GM19035 (cell line): ENCODE measurements around the gene C6orf163.

Experiments used
- ATAC-seq: cut with Tn5 transposase; IDR thresholded peaks from one replicate; pipeline ENCODE4 v1.9.1; 2021; ENCODE audit not compliant: unreplicated experiment

C6orf163 gene

DNA sequence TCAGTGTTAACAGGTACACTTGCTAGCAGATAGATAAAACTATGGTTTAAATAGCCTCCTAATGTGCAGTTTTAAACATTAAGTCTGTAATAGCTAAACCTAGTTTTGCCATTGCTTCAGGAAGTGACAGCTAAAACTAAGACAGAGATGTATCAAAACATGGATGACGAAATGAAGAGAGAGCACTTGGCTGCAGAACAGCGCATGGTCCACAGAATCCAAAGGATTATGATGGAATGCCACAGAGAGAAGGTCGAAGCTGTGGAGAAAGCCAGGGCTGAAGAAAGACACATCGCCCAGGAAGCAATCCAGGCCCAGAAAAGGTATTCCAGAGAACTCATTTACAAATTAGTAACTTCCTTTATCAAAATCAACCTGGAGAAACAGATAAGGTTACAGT lies 11.6 kb downstream of the C6orf163 start:
- ATAC-seq = no peak

DNA sequence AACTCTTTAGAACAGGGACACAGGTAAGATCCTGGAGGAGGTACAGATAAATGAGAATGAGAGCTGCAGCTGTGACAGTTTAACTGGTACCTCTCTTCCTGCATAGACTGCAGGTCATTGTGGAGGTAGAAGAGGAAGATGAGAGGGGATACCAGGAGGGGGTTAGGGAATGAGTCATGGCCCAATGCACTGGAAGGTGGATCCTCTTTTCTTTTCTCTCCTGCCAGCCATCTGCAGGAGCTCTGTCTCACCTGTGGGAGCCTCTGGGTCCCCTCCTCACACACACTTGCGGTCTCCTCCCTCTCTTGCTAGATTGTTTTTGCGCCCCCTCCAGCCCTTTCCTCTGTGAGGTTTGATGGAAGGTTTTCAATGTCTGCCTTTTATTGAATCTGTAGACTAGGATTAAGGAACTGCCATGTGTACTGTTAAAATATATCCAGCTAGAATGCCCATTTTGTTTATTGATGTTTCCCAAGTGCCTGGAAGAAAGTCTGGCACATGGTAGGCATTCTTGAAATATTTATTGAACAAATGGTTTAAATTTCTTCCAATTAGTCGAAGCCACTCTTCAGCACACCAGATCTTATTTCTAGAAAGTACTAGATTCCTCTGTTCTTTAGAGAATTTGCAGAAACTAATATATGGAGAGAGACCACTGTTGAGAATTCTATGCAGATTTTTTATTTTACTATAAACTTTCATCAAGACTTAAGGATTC lies 13.0 kb downstream of the C6orf163 start:
- ATAC-seq = no peak

DNA sequence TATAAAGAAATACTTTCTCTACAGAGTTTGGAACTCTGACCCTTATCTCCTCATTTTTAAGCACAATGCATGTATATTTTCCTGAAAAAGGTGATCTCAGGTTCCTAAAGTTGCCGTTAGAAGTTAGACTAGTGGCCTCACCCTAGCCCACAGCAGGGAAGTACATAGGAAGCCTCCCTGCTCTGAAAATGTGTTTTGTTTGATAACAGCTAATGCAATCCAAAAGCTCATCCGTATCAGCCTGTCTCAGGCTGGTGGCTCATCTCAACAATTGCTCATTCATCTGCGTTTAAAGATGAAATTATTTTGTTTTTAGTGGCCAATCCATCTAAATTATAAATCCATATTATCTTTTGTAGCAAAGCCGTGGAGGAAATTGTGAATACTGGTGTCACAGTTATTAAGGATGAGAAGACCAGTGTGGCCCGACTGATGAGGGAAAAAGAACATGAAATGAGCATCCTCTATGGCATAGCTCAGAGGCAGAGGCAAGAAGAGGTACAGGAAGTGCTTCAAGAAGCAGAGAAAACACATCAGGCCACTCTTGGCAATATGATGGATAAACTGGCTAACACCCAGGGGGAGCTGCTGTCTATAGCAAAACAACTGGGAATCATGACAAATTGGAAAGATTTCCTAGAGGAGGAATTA lies 20.1 kb downstream of the C6orf163 start:
- no peak for ATAC-seq

DNA sequence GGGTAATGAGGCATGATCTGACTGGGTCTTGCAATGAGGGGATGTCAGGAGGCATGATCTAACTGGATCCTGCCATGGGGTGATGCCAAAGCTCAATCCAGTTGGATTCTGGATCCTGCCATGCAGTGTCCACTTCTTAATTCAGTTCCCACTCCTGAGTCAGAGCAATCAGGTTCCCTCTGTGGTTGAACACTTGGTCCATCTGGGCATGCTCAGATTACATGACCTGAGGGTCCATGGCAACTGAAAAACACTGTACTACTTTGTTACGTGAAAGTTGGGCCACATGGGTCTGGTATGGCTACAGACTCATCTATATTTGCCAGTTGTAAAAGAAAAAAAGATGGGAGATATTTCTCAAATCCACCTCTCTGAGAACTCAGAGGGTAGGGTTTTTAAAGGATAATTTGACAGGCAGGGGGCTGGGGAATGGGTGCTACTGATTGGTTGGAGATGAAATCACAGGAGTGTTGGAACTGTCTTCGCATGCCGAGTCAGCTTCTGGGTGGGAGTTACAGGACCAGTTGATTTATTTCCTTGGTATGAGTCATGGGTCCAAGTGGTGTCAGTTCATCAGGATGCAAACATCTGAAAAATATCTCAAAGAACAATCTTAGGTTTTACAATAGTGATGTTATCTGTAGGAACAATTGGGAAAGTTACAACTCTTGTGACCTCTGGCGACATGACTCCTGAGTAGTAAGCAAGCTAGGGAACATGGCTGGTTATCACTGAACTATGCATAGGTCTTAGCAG lies 21.6 kb downstream of the C6orf163 start:
- no peak for ATAC-seq

DNA sequence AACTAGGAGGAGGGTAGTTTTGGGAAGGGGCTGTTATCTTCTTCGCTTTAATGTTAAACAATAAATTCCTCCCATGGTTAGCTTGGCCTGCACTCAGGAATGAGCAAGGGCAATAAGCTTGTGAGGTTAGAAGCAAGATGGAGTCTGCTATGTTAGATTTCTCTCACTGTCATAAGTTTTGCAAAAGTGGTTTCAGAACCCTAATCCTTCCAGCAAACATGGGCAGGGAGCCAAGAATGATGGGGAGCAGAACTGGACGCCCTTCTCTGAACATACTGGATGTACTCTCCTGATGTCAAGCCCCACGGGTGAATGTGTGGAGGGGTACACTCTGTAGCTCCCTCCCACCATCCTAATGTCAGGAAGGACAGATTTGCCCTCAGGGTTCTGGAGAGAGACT lies 22.3 kb downstream of the C6orf163 start:
- no peak for ATAC-seq

DNA sequence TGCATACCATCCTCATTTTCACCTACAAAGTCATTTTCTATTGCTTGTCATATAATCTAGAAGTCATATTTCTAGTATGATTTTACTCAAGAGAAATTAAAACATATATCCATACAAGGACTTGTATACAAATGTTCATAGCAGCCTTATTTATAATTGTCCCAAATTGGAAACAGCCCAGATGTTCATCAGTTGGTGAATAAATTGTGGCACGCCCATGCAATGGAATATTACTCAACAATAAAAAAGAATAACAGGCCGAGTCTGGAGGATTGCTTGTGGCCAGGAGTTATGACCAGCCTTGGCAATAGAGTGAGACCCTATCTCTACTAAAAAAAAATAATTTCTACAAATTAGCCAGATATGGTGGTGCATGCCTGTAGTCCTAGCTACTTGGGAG lies 28.8 kb downstream of the C6orf163 start:
- no peak for ATAC-seq

DNA sequence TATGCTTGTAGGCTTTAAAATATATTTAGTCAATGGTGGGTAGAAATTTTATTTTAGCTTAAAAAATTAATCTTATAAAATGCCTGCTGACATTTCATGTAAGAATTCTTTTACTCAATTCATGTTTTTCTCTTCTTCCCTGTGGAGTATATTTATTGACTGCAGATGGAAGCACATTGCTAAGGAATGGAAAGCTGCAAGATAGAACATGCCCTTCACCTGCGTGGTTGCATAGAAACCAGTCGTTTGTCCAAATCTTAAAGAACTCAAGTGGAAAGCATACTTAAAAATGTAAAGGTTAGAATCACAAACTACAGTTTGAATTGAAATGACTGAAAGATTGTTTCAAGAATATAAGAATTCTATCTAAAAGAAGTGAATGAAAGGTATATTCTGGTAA lies 30.7 kb downstream of the C6orf163 start:
- no peak for ATAC-seq

DNA sequence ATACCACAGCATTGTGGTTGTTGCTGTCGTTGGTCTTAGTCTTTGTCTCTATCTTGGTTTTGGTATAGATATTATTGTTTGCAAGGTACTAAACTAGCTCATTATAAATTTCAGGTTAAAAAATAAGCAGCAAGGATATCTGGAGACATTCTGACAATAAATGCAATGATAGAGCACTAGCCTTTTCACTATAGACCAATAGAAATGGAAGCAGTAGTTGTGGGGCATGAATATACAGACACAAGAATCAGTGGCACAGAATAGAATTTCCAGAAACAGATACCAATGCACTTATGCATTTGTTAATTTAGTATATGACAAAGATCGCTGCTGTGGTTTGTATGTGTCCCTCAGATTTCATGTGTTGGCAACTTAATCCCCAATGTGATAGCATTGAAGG lies 32.0 kb downstream of the C6orf163 start:
- no peak for ATAC-seq

DNA sequence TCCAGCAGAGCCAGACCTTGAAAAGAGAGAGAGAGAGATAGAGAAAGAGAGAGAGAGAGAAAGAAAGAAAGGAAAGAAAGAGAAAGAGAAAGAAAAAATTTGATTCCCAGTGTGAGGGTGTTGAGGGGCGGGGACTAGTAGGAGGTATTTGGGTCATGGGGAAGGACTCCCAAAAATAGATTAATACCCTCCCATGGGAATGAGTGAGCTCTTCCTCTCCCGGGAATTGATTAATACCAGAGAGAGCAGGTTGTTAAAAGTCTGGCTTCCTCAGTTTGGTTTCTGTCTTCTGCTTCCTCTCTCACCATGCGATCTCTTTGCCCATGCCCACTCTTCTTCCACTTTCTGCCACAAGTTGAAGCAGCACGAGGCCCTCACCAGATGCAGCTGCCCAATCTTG lies 34.3 kb downstream of the C6orf163 start:
- no peak for ATAC-seq

DNA sequence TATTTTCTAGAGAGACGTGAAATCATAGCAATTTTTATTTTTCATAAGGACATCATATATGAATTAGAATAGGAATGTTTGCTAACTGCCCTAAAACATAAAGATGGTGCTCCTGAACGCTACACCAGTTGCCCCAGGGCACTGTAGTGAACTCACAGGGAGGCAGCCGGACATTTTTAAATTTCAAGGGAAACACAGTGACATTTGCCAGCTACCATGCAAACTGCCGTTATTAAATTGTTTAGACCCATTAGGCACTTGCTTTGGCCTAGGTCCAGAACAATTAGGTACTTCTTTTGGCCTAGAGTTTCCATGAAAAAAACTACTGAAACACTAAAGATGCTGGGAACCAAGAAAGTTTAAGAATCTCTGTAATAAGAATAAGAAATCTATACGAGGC lies 38.2 kb downstream of the C6orf163 start:
- no peak for ATAC-seq

DNA sequence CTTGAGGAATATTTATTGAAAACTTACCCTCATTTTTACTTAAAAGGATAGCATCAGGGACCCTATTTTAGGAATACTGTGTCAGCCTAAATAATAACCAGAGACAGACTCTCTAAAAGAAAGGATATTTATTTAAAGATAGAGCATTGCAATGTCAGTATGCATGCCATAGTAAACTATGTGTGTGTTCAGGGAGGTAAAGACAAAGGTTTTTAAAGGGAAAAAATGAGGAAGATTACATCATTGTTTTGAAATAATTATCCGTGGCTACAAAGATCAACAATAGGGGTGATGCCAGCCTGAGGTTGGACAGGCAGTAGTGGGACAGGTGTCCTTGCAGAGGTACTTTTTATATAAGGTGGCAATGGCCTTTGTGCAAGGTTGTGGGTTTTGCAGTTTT lies 39.4 kb downstream of the C6orf163 start:
- no peak for ATAC-seq

DNA sequence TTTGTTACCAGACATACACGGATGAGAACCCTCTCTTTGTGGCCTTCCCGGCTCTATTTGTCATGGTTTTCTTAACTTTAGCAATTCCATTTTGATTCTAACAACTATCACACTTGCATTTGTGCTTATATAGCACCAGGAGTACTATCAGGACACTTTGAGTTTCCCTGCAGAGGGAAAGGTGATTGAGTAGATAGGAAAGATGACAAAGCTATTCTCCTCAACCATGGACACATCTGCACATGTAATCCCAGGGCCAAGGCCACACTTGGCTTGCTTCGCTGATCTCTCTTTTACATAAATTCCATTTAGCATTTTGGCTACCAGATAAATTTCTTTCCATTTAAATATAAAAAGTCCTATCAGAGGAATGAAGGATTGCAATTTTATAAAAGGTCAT lies 39.8 kb downstream of the C6orf163 start:
- no peak for ATAC-seq

DNA sequence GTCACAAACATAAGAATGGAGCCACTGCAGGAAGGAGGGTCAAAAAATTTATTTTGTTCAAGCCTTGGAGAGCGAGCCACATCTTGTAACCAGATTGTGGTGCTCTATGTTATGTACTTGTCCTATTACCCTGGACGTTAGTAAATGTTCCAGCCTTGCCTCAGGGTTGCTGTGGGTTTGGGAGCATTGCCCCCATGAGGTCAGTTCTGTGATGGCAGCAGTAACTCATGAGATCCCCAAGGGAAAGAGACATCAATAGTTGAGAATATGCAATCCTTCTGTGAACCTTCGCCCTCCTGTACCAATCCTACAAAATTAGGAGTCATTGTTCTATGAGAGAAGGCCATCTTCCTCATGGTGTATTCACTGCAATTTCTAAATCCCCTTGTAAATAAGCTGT lies 46.7 kb downstream of the C6orf163 start:
- ATAC-seq = no peak

DNA sequence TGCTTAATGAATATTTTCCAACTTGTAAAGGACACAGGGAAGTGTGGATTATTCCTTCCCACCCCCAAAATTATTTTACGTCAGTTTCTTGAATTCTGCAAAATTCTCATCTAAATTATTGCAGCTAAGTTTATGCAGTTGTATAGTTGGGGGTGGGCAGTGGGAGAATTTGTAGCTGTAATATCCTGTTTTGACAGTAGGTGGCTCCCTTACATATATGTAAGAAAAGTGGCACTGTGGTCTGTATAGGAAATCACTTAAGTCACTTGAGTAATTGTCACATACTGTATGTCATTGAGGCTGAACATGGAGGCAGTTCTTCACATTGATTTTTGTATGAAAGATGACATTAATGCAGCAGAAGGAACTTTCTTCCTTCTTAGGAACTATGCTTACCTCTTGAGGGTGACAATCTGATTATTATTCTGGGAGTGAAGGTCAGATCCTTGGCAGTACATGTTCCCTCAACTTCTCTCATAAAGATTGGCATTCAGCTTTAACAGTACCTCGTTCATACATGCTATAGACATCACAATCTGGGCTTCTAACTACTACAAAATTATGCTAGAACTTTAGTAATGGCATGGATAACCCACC lies 48.5 kb downstream of the C6orf163 start:
- ATAC-seq = peak; percentile 68

DNA sequence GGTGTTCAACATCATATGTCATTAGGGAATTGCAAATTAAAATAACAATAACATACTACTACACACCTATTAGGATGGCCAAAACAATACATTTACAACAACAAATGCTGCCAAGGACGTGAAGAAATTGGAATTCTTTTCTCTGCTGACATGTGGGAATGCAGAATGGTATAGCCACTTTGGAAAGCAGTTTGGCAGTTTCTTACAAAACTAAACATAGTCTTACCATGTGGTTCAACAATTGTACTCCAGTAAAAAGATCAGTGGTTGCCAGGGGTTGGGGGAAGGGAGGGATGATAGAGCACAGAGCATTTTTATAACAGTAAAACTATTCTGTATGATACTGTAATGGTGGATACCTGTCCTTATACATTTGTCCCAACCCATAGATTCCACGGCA lies 50.8 kb downstream of the C6orf163 start:
- no peak for ATAC-seq

DNA sequence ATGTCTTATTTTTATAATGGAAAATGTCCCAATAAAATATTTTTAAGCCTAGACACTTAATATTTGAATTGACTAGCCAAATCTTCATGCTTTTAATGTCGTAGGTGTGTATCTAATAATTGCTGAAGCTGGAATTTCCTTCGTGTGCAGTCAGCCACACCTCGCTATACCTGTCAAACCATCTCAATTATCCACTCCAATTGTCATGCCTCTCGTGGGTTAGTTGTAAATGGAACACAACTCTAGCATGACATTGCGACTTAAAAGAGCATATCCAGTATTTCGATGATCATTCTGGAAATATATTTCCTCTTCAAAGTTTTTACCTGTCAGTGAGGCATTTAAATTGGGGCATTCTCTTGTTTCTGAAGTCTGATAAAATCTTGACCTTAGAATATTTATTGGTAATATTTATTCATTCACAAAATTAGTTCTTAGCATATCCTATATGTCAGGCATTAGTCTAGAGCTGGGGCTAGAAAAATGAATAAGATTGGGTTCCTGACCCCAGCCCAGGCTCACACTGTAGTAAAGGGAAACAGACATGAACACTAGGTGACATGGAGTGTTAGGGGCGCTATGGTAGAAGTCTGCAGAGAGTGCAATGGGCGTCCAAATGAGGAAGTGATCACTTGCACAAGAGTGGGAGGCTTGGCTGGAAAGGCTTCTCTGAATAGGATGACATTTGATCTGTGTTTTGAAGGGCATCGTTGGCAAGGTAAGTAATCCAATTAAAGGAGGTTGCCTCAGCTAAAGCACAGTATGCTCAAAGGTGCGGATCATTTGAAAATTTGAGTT lies 52.2 kb downstream of the C6orf163 start:
- peak; percentile 84 for ATAC-seq

DNA sequence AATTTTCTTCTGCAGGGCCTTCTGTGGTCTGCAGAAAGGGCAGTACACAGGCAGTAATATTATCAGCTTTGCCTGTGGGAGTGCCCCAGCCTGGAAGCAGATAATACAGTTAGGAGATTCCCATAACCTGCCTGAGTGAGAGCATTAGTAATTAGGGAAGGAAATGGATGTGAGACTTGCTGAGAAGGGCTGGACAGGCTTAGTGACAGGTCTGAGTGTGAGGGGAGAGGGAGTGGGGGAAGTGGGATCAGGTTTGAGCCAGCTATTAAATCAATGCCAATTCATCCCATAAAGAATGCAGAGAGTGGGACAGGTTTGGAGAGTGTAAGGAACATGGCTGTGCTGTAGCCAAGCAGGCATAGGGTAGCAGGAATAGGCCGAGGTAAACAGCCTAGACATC lies 53.0 kb downstream of the C6orf163 start:
- no peak for ATAC-seq

DNA sequence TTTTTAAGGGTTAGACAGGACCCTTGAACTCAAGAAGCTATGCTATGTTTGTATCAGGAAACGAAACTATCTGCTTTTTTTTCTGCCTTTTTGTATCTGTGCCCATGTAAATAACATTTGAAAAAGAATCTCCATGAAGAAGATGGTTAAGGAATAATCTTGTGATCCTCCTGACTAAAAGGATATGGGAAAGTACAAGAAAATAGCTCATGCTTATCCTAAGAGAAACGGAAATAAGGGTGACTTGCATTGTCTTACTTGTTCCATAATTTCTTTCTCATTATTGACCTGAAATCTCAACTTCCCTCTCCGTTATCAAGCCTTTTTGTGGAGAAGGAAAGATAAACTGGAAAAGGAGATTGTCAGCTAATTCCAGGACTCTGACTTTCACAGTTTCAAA lies 57.2 kb downstream of the C6orf163 start:
- ATAC-seq = no peak

DNA sequence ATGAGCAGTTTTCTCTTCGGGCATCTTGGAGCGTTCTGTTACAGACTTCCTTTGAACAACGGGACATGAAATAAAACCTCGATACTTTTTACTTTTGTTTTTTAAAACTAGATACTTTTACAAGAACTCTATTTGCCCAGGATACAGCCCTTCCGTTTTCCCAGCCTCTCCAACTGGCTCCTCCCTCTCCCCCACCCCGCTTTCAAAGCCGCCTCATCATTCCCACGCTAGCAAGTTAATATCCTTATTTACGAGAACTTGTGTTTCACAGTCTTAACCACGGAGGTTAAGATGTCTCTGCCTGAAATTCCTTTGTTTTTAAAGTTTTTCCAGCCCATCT lies 62.9 kb downstream of the C6orf163 start:
- peak; percentile 15 for ATAC-seq

DNA sequence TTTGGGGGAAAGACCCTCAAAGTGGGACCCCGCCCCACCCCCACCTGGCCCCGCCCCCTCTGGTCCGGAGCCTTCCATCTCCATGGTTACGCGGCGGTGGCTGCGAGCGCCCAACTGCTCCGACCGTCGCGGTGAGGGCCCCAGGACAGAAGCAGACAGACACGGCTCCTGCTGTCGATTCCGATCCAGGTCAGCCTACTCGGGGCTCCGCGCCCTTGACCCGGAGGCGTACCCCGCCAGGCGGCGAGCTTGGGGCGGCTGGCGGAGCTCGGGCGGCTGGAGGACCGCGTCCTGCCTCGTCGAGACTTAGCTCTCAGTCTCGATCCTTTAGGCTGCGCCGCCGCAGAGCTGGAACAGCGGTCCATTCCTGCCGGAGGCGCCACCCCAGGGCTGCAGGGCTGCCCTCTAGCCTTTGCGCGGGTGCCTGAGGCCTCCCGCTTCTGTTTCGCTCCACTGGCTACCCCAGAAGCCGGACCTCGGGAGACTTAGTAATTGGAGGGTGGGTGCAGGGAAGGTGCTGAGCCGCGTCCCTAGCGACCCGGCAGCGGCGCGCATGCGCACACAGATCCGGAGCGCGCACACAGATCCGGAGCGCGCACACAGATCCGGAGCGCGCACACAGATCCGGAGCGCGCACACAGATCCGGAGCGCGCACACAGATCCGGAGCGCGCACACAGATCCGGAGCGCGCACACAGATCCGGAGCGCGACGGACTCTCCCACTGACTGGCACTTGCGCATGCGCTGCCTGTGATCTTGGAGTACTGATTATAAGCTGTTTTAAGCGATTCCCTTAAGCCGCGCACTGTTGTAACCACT lies 63.5 kb downstream of the C6orf163 start, which contains the start of gene CFAP206:
Gene CFAP206, plus strand, starts transcription at position 72 of the 820 bp plus-strand sequence. CDS start 1,868 bp downstream, outside the sequence.
- ATAC-seq = peak; percentile 85
